RWPE1 (cell line): Measurements from ENCODE around the gene CNTN4.

Experiments
- CTCF ChIA-PET: fragments of 350-600 bp; sonication (Branson Sonifier 250); formaldehyde crosslinking; extraction: SDS; loops from one replicate; lab custom pipeline; 2021; lab: Yijun Ruan, JAX
- POLR2A ChIA-PET: fragments of 400-600 bp; formaldehyde crosslinking; extraction: SDS; loops from one replicate; lab custom pipeline; 2020; ENCODE audit warnings: antibody characterized with exemption; ENCODE audit not compliant: low non-redundant PET; lab: Yijun Ruan, JAX
- DNase-seq: peaks from one replicate; pipeline ENCODE4 v3.0.0; 2012; ENCODE audit warnings: low spot score
- H3K27ac ChIP-seq: fragments of 450-650 bp; 2 replicates; pipeline ENCODE4 v1.5.1; 2017
- TF ChIP-seq, protein P1 (sequence below): fragments of 450-650 bp; conservative IDR thresholded peaks from 2 replicates; pipeline ENCODE4 v1.5.1; 2017; ENCODE audit warnings: low read depth, mild to moderate bottlenecking

Gene CNTN4

DNA sequence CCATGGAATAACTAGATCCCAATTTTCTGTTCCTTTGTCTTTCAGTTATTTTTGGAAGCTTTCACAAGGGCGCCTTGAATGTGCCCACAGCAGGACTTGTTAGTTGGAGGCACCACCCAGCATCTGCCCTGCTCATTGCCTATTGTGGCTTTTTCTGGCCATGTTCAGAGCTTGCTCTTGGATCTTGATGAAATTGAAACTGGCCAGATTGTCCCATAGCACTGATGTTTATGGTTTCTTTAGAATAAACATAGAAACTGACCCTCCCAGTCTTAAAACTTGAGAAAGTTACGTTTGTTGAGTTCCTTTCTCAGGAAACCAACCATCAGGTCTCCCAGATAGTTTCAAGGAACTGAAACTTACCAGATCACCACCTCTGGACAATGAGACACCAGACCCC is 536.8 kb downstream of the CNTN4 start:
- ChIA-PET CTCF (no interaction called here), POLR2A (no interaction called here)
- no peak for DNase-seq
- no peak overlapping the region for H3K27ac ChIP-seq
- TF ChIP-seq, protein P1, sequence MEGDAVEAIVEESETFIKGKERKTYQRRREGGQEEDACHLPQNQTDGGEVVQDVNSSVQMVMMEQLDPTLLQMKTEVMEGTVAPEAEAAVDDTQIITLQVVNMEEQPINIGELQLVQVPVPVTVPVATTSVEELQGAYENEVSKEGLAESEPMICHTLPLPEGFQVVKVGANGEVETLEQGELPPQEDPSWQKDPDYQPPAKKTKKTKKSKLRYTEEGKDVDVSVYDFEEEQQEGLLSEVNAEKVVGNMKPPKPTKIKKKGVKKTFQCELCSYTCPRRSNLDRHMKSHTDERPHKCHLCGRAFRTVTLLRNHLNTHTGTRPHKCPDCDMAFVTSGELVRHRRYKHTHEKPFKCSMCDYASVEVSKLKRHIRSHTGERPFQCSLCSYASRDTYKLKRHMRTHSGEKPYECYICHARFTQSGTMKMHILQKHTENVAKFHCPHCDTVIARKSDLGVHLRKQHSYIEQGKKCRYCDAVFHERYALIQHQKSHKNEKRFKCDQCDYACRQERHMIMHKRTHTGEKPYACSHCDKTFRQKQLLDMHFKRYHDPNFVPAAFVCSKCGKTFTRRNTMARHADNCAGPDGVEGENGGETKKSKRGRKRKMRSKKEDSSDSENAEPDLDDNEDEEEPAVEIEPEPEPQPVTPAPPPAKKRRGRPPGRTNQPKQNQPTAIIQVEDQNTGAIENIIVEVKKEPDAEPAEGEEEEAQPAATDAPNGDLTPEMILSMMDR: no peak

DNA sequence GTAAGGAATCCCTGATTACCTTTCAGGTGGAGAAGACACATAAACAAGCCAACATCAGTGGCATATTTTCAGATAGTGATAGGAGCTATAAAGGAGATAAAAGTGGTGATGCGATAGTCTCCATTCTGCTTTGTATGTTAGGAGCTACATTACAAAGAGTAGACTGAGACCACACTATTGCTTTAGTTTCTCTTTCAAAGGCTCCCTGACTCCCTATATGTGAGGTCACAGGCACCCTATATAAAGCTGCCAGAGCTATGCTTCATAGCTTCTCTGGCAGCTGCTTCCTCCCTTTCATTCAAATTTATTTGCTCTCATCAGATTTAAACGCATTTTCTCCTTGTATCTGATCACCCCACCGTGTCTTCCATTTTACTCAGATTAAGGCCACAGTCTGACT is 544.9 kb downstream of the CNTN4 start:
- POLR2A ChIA-PET: no interaction called here
- H3K27ac ChIP-seq: no peak overlapping the region
- TF ChIP-seq, protein P1: no peak
- CTCF ChIA-PET: no interaction called here
- DNase-seq: no peak

DNA sequence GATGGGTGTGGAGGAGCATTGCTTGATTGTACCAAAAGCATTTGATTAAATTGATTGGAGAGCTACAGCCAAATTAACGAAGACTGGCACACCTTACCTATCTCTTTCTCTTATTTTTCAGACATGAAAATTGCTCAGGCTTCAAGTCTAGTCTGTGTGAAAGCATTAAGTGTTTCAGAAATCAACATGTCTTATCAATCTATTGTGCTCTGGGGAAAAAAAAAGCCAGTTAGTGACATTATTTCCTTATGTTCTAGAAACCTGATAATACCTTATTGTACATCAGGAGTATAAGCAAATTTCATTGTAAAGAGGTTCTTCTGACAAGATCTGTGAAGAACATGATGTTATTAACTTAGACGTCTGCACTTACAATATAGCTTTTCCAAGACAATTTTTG is 546.3 kb downstream of the CNTN4 start:
- ChIA-PET POLR2A (no interaction called here), CTCF (no interaction called here)
- H3K27ac ChIP-seq: no peak overlapping the region
- no peak for DNase-seq
- TF ChIP-seq, protein P1: no peak

DNA sequence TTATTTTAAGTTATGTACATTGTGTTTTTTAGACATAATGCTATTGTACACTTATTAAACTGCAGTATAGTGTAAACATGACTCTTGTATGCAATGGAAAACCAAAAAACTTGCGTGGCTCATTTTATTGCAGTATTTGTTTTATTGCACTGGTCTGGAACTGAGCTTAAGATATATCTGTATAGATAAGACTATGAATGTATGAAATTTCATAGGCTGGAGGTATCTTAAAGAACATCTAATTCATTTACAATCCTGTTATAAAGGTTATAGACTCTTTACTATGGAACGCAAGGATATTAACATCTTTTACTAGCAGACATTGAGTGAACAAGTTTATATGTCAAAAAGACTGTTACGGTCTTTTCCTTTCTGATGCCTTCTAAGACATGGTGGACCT is 552.1 kb downstream of the CNTN4 start:
- no peak overlapping the region for H3K27ac ChIP-seq
- ChIA-PET POLR2A (no interaction called here), CTCF (no interaction called here)
- no peak for DNase-seq
- TF ChIP-seq, protein P1: no peak

DNA sequence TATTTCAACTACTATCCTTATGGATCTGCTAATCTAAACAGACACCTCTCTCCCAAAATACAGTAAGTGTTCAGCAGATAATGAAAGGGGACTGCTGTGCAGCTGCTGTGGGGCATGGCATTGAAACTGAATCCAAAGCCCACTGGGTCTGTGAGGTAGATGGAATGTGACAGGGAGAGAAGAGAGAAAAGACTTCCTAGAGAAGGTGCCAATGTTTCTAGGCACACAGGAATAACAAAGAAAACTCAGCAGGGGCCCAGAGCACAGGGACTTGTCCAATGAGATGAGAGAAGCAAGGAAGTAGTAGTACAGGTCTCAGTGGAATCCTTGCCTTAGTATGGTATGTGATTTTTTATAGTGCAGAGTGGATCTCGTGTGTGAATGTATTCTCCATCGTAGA is 553.7 kb downstream of the CNTN4 start:
- no peak overlapping the region for H3K27ac ChIP-seq
- CTCF ChIA-PET: no interaction called here
- POLR2A ChIA-PET: no interaction called here
- TF ChIP-seq, protein P1: no peak
- DNase-seq: no peak

DNA sequence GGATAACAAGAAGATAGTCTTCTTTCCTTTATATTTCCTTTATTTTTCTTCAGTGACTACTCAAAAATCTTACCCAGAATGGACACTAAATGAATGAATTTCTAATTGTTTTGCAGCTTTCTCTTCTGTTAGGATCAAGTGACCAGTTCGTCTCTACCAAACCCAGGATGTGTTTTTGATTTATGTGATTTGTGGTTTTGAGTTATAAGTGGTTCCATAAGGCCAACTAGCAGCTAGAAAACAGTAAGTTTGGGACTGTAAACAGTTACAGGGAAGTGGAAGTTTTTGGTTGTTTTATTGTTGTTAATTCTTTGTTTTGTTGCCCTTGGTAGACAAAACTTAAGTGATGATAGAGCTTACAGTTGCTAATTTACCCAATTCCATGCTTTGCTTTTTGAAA is 555.0 kb downstream of the CNTN4 start:
- no peak overlapping the region for H3K27ac ChIP-seq
- ChIA-PET POLR2A (no interaction called here), CTCF (no interaction called here)
- DNase-seq: no peak
- TF ChIP-seq, protein P1: no peak

DNA sequence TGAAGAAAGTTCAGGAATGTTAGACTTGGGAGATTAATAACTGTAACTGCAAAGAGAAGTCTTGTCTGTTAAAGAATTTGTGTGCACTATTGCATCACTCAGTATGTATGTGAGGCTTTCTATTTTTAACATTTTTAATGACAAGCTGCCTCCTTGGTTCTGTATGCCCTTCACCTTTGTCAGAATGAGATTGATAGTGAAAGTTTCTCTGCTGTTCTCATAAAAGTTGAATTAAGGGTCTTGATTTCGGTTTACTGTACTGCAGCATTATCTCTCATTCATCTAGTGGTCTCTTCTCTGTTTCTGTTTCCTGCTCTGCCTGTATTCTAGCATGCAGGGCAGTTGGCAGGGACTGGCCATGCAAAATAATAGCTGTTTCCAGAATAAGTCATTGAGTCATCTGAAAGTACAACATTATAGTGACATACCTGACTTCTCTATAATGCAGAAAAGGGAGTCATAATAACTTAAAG is 556.6 kb downstream of the CNTN4 start:
- DNase-seq: no peak
- ChIA-PET CTCF (no interaction called here), POLR2A (no interaction called here)
- TF ChIP-seq, protein P1: no peak
- H3K27ac ChIP-seq: no peak overlapping the region
